ENCODE data around the gene TMEM270. TPM values are rescaled to one million over a fixed set of nuclear protein-coding genes. Genes with fewer than 3 reads are reported as not detected.

TMEM270 gene, protein sequence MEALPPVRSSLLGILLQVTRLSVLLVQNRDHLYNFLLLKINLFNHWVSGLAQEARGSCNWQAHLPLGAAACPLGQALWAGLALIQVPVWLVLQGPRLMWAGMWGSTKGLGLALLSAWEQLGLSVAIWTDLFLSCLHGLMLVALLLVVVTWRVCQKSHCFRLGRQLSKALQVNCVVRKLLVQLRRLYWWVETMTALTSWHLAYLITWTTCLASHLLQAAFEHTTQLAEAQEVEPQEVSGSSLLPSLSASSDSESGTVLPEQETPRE
- 0.28 TPM in 1 of 3 replicates, not detected in the others for total RNA-seq (2021)
- not detected for Bru-seq, nascent RNA
- long read RNA-seq, experiment 1, result 0 reads
- long read RNA-seq, experiment 2, result 0 reads
- long read RNA-seq, experiment 3, result 0 reads

DNA sequence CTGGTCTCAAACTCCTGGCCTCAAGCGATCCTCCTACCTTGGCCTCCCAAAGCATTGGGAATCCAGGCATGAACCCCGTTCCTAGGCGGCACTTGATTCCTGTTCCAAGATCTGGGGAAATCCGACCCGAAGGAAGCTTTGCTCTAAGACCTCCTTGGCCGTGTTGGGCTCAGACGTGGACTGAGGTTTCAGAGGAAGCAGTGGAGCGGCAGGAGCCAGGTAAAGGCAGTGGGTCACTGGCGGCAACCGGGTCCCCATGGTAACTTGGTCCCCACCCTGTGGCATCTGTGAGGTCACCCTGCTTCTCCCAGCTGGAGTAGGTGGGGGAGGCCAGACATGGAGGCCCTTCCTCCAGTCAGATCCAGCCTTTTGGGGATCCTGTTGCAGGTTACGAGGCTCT is at the start of gene TMEM270:
Gene TMEM270, plus strand, starts transcription at position 301 of the 400 bp plus-strand sequence. Its CDS starts 36 bp downstream, at position 337.
- no peak within 1 kb of the TSS for H3K27ac Mint-ChIP-seq
- no peaks in the 10 kb centered on the region; the same call in 1 of the 2 replicates for H3K4me1 Mint-ChIP-seq
- ATAC-seq (no peak), DNase-seq (ENCODE audit: low spot score) (no peak)
- TF ChIP-seq, protein P1, sequence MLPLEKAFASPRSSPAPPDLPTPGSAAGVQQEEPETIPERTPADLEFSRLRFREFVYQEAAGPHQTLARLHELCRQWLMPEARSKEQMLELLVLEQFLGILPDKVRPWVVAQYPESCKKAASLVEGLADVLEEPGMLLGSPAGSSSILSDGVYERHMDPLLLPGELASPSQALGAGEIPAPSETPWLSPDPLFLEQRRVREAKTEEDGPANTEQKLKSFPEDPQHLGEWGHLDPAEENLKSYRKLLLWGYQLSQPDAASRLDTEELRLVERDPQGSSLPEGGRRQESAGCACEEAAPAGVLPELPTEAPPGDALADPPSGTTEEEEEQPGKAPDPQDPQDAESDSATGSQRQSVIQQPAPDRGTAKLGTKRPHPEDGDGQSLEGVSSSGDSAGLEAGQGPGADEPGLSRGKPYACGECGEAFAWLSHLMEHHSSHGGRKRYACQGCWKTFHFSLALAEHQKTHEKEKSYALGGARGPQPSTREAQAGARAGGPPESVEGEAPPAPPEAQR (CRISPR knock-in tag; IDR thresholded peaks at IDR 0.05), result no peak
- ChIA-PET CTCF (interaction anchor here (1.1 kb wide), 1 partner anchor 166 kb away, joined by 3 read pairs; no protein-coding TSS in a partner anchor), POLR2A (no interaction called here)
- no peak within 1 kb of the TSS for H3K4me3 Mint-ChIP-seq
- H3K27me3 Mint-ChIP-seq (ENCODE audit: low read depth), result peaks cover 10% of the 10 kb centered on the region; the same call in 1 of the 2 replicates
- H3K9me3 Mint-ChIP-seq, result peaks cover 4% of the 10 kb centered on the region; the same call in 1 of the 2 replicates
- H3K36me3 Mint-ChIP-seq, result no peaks in the 10 kb centered on the region

DNA sequence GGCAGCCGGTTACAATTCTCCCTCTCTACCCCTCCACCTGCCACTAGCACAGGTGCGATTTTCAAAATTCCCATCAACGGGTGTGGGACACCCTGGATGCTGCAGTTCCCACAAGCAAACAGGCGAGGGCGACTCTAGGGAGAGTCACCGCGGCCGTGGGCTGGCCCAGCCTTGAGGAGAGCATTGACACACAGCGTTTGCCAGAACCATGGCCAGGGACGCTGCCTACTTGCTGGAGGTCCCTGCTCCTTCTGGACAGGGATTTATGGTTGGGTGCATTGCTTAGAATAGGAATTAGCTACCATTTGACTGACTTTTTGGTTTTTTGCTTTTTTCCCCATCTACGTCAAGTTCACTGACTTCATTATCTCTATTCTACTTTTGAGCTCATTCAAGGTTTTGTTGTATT is 49.2 kb upstream of the TMEM270 start:
- CTCF ChIA-PET, result interaction anchor here (1.0 to 4.1 kb wide), 15 partner anchors 9 to 215 kb away, joined by 3 to 48 read pairs (median 10); partner anchors contain the start of gene METTL27
- no peaks in the 10 kb centered on the region for H3K27me3 Mint-ChIP-seq (ENCODE audit: low read depth)
- no peak overlapping the region for H3K27ac Mint-ChIP-seq
- POLR2A ChIA-PET, result interaction anchor here (0.6 to 1.0 kb wide), 4 partner anchors 11 to 71 kb away, joined by 3 read pairs; no protein-coding TSS in a partner anchor
- no peak overlapping the region; the same call in 1 of the 2 replicates for H3K4me3 Mint-ChIP-seq
- peaks cover 8% of the 10 kb centered on the region for H3K4me1 Mint-ChIP-seq
- H3K36me3 Mint-ChIP-seq, result no peaks in the 10 kb centered on the region; the same call in 1 of the 2 replicates
- ATAC-seq, result peak; percentile 96
- peak; percentile 91 for DNase-seq (ENCODE audit: low spot score)
- TF ChIP-seq ATF1 (CRISPR knock-in tag; IDR thresholded peaks at IDR 0.05), result no peak
- TF ChIP-seq, protein P2, sequence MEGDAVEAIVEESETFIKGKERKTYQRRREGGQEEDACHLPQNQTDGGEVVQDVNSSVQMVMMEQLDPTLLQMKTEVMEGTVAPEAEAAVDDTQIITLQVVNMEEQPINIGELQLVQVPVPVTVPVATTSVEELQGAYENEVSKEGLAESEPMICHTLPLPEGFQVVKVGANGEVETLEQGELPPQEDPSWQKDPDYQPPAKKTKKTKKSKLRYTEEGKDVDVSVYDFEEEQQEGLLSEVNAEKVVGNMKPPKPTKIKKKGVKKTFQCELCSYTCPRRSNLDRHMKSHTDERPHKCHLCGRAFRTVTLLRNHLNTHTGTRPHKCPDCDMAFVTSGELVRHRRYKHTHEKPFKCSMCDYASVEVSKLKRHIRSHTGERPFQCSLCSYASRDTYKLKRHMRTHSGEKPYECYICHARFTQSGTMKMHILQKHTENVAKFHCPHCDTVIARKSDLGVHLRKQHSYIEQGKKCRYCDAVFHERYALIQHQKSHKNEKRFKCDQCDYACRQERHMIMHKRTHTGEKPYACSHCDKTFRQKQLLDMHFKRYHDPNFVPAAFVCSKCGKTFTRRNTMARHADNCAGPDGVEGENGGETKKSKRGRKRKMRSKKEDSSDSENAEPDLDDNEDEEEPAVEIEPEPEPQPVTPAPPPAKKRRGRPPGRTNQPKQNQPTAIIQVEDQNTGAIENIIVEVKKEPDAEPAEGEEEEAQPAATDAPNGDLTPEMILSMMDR (IDR thresholded peaks at IDR 0.05), result peak; percentile 65
- no peak for TF ChIP-seq RELA (CRISPR knock-in tag; IDR thresholded peaks at IDR 0.05; ENCODE audit: borderline replicate concordance)
- H3K9me3 Mint-ChIP-seq, result peaks cover 4% of the 10 kb centered on the region; the same call in 1 of the 2 replicates

DNA sequence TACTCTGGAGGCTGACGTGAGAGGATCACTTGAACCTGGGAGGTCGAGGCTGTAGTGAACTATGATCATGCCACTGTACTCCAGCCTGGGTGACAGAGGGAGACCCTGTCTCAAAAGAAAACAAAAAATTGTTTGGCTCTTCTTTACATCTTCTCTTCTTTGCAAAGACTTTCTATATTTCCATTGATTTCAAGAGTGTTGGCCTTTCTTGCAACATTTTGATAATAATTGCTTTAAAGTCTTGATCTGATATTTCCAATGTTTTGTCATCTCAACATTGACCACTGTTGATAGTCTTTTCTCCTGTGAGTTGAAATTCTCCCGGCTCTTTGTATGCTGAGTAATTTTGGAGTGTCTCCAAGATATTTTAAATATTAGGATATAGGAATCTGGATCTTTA is 48.0 kb upstream of the TMEM270 start:
- Mint-ChIP-seq H3K9me3 (peaks cover 4% of the 10 kb centered on the region; the same call in 1 of the 2 replicates), H3K4me1 (peaks cover 8% of the 10 kb centered on the region), H3K27ac (no peak overlapping the region), H3K4me3 (no peak overlapping the region), H3K27me3 (ENCODE audit: low read depth) (no peaks in the 10 kb centered on the region), H3K36me3 (no peaks in the 10 kb centered on the region; the same call in 1 of the 2 replicates)
- DNase-seq (ENCODE audit: low spot score) (no peak), ATAC-seq (no peak)
- ChIA-PET POLR2A (interaction anchor here (1.0 kb wide), 1 partner anchor 10 kb away, joined by 3 read pairs; no protein-coding TSS in a partner anchor), CTCF (interaction anchor here (4.1 kb wide), 1 partner anchor 42 kb away, joined by 48 read pairs; no protein-coding TSS in a partner anchor)
- TF ChIP-seq, protein P3, sequence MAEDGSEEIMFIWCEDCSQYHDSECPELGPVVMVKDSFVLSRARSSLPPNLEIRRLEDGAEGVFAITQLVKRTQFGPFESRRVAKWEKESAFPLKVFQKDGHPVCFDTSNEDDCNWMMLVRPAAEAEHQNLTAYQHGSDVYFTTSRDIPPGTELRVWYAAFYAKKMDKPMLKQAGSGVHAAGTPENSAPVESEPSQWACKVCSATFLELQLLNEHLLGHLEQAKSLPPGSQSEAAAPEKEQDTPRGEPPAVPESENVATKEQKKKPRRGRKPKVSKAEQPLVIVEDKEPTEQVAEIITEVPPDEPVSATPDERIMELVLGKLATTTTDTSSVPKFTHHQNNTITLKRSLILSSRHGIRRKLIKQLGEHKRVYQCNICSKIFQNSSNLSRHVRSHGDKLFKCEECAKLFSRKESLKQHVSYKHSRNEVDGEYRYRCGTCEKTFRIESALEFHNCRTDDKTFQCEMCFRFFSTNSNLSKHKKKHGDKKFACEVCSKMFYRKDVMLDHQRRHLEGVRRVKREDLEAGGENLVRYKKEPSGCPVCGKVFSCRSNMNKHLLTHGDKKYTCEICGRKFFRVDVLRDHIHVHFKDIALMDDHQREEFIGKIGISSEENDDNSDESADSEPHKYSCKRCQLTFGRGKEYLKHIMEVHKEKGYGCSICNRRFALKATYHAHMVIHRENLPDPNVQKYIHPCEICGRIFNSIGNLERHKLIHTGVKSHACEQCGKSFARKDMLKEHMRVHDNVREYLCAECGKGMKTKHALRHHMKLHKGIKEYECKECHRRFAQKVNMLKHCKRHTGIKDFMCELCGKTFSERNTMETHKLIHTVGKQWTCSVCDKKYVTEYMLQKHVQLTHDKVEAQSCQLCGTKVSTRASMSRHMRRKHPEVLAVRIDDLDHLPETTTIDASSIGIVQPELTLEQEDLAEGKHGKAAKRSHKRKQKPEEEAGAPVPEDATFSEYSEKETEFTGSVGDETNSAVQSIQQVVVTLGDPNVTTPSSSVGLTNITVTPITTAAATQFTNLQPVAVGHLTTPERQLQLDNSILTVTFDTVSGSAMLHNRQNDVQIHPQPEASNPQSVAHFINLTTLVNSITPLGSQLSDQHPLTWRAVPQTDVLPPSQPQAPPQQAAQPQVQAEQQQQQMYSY (CRISPR knock-in tag; IDR thresholded peaks at IDR 0.05), result no peak
- TF ChIP-seq, protein P4, sequence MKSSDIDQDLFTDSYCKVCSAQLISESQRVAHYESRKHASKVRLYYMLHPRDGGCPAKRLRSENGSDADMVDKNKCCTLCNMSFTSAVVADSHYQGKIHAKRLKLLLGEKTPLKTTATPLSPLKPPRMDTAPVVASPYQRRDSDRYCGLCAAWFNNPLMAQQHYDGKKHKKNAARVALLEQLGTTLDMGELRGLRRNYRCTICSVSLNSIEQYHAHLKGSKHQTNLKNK (CRISPR knock-in tag; IDR thresholded peaks at IDR 0.05), result no peak
- TF ChIP-seq GABPB1 (CRISPR knock-in tag; IDR thresholded peaks at IDR 0.05), result no peak
- TF ChIP-seq ZNF317 (CRISPR knock-in tag; IDR thresholded peaks at IDR 0.05; ENCODE audit: borderline replicate concordance, low read depth), result no peak
- no peak for TF ChIP-seq TP53 (CRISPR knock-in tag; IDR thresholded peaks at IDR 0.05)
- no peak for TF ChIP-seq CBFB (CRISPR knock-in tag; IDR thresholded peaks at IDR 0.05; ENCODE audit: low read depth)
- TF ChIP-seq ZNF416 (CRISPR knock-in tag; IDR thresholded peaks at IDR 0.05), result no peak
- TF ChIP-seq, protein P5, sequence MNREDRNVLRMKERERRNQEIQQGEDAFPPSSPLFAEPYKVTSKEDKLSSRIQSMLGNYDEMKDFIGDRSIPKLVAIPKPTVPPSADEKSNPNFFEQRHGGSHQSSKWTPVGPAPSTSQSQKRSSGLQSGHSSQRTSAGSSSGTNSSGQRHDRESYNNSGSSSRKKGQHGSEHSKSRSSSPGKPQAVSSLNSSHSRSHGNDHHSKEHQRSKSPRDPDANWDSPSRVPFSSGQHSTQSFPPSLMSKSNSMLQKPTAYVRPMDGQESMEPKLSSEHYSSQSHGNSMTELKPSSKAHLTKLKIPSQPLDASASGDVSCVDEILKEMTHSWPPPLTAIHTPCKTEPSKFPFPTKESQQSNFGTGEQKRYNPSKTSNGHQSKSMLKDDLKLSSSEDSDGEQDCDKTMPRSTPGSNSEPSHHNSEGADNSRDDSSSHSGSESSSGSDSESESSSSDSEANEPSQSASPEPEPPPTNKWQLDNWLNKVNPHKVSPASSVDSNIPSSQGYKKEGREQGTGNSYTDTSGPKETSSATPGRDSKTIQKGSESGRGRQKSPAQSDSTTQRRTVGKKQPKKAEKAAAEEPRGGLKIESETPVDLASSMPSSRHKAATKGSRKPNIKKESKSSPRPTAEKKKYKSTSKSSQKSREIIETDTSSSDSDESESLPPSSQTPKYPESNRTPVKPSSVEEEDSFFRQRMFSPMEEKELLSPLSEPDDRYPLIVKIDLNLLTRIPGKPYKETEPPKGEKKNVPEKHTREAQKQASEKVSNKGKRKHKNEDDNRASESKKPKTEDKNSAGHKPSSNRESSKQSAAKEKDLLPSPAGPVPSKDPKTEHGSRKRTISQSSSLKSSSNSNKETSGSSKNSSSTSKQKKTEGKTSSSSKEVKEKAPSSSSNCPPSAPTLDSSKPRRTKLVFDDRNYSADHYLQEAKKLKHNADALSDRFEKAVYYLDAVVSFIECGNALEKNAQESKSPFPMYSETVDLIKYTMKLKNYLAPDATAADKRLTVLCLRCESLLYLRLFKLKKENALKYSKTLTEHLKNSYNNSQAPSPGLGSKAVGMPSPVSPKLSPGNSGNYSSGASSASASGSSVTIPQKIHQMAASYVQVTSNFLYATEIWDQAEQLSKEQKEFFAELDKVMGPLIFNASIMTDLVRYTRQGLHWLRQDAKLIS (CRISPR knock-in tag; IDR thresholded peaks at IDR 0.05; ENCODE audit: borderline replicate concordance), result no peak
- TF ChIP-seq, protein P6, sequence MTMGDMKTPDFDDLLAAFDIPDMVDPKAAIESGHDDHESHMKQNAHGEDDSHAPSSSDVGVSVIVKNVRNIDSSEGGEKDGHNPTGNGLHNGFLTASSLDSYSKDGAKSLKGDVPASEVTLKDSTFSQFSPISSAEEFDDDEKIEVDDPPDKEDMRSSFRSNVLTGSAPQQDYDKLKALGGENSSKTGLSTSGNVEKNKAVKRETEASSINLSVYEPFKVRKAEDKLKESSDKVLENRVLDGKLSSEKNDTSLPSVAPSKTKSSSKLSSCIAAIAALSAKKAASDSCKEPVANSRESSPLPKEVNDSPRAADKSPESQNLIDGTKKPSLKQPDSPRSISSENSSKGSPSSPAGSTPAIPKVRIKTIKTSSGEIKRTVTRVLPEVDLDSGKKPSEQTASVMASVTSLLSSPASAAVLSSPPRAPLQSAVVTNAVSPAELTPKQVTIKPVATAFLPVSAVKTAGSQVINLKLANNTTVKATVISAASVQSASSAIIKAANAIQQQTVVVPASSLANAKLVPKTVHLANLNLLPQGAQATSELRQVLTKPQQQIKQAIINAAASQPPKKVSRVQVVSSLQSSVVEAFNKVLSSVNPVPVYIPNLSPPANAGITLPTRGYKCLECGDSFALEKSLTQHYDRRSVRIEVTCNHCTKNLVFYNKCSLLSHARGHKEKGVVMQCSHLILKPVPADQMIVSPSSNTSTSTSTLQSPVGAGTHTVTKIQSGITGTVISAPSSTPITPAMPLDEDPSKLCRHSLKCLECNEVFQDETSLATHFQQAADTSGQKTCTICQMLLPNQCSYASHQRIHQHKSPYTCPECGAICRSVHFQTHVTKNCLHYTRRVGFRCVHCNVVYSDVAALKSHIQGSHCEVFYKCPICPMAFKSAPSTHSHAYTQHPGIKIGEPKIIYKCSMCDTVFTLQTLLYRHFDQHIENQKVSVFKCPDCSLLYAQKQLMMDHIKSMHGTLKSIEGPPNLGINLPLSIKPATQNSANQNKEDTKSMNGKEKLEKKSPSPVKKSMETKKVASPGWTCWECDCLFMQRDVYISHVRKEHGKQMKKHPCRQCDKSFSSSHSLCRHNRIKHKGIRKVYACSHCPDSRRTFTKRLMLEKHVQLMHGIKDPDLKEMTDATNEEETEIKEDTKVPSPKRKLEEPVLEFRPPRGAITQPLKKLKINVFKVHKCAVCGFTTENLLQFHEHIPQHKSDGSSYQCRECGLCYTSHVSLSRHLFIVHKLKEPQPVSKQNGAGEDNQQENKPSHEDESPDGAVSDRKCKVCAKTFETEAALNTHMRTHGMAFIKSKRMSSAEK (CRISPR knock-in tag; IDR thresholded peaks at IDR 0.05; ENCODE audit: borderline replicate concordance), result no peak

All from WTC11 (cell line).